GM06990 (cell line): ENCODE data around the gene GPX2.
A peak's percentile ranks its signal among the peaks of the same experiment; 100 is the strongest.
"Not testable (repeated sequence)": the region's sequence is repeated elsewhere in the genome, so short reads cannot be mapped to it uniquely, and the experiment has no call there.

Source experiments
- DNase-seq: peaks from one replicate; pipeline ENCODE4 v3.0.0-alpha.2; 2011; ENCODE audit not compliant: insufficient read length; ENCODE audit errors: extremely low read depth
- H3K27me3 ChIP-seq: replicated peaks from 2 replicates; pipeline ENCODE4 v1.6.0; 2011; ENCODE audit warnings: low read length; ENCODE audit not compliant: control insufficient read depth, insufficient read depth
- H3K36me3 ChIP-seq: 2 replicates; pipeline ENCODE4 v1.5.1; 2011; ENCODE audit warnings: low read length; ENCODE audit not compliant: control insufficient read depth, insufficient read depth
- H3K4me3 ChIP-seq: replicated peaks from 2 replicates; pipeline ENCODE4 v1.5.1; 2011; ENCODE audit warnings: low read depth, mild to moderate bottlenecking, control low read depth, low read length
- CTCF ChIP-seq: IDR thresholded peaks from 2 replicates; pipeline ENCODE4 v1.5.1; 2011; ENCODE audit warnings: low read length, control low read depth, mild to moderate bottlenecking, inconsistent platforms; ENCODE audit not compliant: insufficient read depth, poor library complexity, severe bottlenecking

Gene GPX2

GRCh38 chr14:64915797-64916196, 26.7 kb downstream of the GPX2 start:
- peak overlapping the region; percentile 87 for H3K4me3 ChIP-seq
- no peak for TF ChIP-seq CTCF
- H3K27me3 ChIP-seq, result no peaks in the 10 kb centered on the region
- no peak for DNase-seq
- peaks cover 1% of the 10 kb centered on the region; the same call in 1 of the 2 replicates for H3K36me3 ChIP-seq

- TF ChIP-seq CTCF, result no peak
- DNase-seq, result no peak
- Histone ChIP-seq H3K36me3 (peaks cover 1% of the 10 kb centered on the region; the same call in 1 of the 2 replicates), H3K4me3 (peak overlapping the region; percentile 87), H3K27me3 (no peaks in the 10 kb centered on the region)
Observed at GRCh38 chr14:64915029-64915424, 27.5 kb downstream of the GPX2 start.

GRCh38 chr14:64914237-64915028, 28.1 kb downstream of the GPX2 start, which contains the start of gene CHURC1:
Gene CHURC1 (plus strand): TSS chr14:64914455. CDS start chr14:64914496, 41 bp downstream.
- peak; percentile 88 for DNase-seq
- TF ChIP-seq CTCF, result no peak

GRCh38 chr14:64913477-64913876, 29.1 kb downstream of the GPX2 start:
- DNase-seq, H3K4me3 ChIP-seq, H3K36me3 ChIP-seq, H3K27me3 ChIP-seq: not testable (repeated sequence)

More at GRCh38 chr14:64914237-64915028, 28.1 kb downstream of the GPX2 start, which contains the start of gene CHURC1:
- Histone ChIP-seq H3K36me3 (peaks cover 1% of the 10 kb centered on the region; the same call in 1 of the 2 replicates), H3K27me3 (no peaks in the 10 kb centered on the region), H3K4me3 (peak within 1 kb of the TSS; percentile 87)

- TF ChIP-seq CTCF, result no peak
- no peak for DNase-seq
- H3K27me3 ChIP-seq, result no peaks in the 10 kb centered on the region
Observed at GRCh38 chr14:64912261-64912660, 30.3 kb downstream of the GPX2 start.

GRCh38 chr14:64910847-64911495, 31.6 kb downstream of the GPX2 start:
- H3K27me3 ChIP-seq, result no peaks in the 10 kb centered on the region
- no peak overlapping the region for H3K4me3 ChIP-seq
- peak; percentile 60 for TF ChIP-seq CTCF
- DNase-seq, result no peak
- H3K36me3 ChIP-seq, result no peaks in the 10 kb centered on the region

More at GRCh38 chr14:64912261-64912660, 30.3 kb downstream of the GPX2 start:
- Histone ChIP-seq H3K4me3 (no peak overlapping the region), H3K36me3 (no peaks in the 10 kb centered on the region)
